A549 (cell line): ENCODE results near the gene ABCA13.

Source experiments
- ATOH8 ChIP-seq: fragments of 250-450 bp; sonication (Bioruptor Pico); IDR thresholded peaks from 2 replicates; pipeline ENCODE4 v1.5.0; 2020; ENCODE audit warnings: low read depth, mild to moderate bottlenecking, moderate library complexity
- BHLHE40 ChIP-seq: IDR thresholded peaks from 2 replicates; pipeline ENCODE4 v1.6.1; 2012; ENCODE audit warnings: low read depth, low read length, inconsistent platforms
- CEBPB ChIP-seq, 2 experiments: fragments of >200 bp in 1 of 2; sonication (Bioruptor Twin) in 1 of 2; formaldehyde crosslinking in 1 of 2; IDR thresholded peaks; 2 replicates each; pipeline ENCODE4 v1.6.1; 2012 to 2016
- CTCF ChIP-seq: fragments of >200 bp; sonication (Bioruptor Twin); formaldehyde crosslinking; IDR thresholded peaks from 3 replicates; pipeline ENCODE4 v1.5.1; 2016
- EP300 ChIP-seq, 2 experiments: fragments of >200 bp; sonication (Bioruptor Twin); formaldehyde crosslinking; IDR thresholded peaks; 2 replicates in 1 of 2; 3 replicates in 1 of 2; pipeline ENCODE4 v1.6.1; 2016 to 2017
- POLR2A ChIP-seq: IDR thresholded peaks from 2 replicates; pipeline ENCODE4 v1.6.1; 2012; ENCODE audit warnings: mild to moderate bottlenecking, low read length
- POLR2AphosphoS2 ChIP-seq: conservative IDR thresholded peaks from 2 replicates; pipeline ENCODE4 v1.6.1; 2012; ENCODE audit warnings: low read length, improper control_type of control experiment, inconsistent platforms

- TF ChIP-seq CEBPB (IDR thresholded peaks at IDR 0.05) (no peak), EP300 (IDR thresholded peaks at IDR 0.05) (no peak), ATOH8 (CRISPR knock-in tag) (no peak), POLR2AphosphoS2 (no peak), POLR2A (no peak), BHLHE40 (no peak), CTCF (no peak)
Observed at GRCh38 chr7:48321319-48322010, 150.2 kb downstream of the ABCA13 start.
